Kidney (tissue), 14 donors: ENCODE measurements around the gene RGS12. TPM values are rescaled to one million over a fixed set of nuclear protein-coding genes. Genes with fewer than 3 reads are reported as not detected.

Experiments
- DNase-seq, 5 donors: peaks; one replicate each; pipeline ENCODE4 v3.0.0-alpha.2; 2013 to 2020
- FAIRE-seq: peaks from 2 replicates; lab custom pipeline; 2012; peaks lifted over from hg19 to GRCh38; lab: Jason Lieb, UNC
- H3K27ac ChIP-seq, 2 donors: one replicate each; pipeline ENCODE4 v1.7.0; 2013; ENCODE audit warnings: low read depth in 2 of 2, low read length in 2 of 2, inconsistent platforms in 1 of 2
- H3K27me3 ChIP-seq: one replicate; pipeline ENCODE4 v1.7.1; 2013; ENCODE audit warnings: low read length, inconsistent platforms; ENCODE audit not compliant: control insufficient read depth, insufficient read depth
- H3K36me3 ChIP-seq, 3 donors: one replicate each; pipeline versions ENCODE4 v1.7.0 to v1.7.1; 2013; ENCODE audit warnings: low read length in 3 of 3, control low read depth in 1 of 3, inconsistent platforms in 1 of 3; ENCODE audit not compliant: insufficient read depth in 3 of 3, control insufficient read depth in 2 of 3
- H3K4me1 ChIP-seq, 3 donors: one replicate each; pipeline versions ENCODE4 v1.7.0 to v1.7.1; 2013; ENCODE audit warnings: low read length in 3 of 3, inconsistent platforms in 1 of 3, low read depth in 1 of 3; ENCODE audit not compliant: control insufficient read depth in 2 of 3, insufficient read depth in 2 of 3
- H3K4me3 ChIP-seq, 3 donors: one replicate each; pipeline versions ENCODE4 v1.7.0 to v1.8.1; 2013; ENCODE audit warnings: low read length in 3 of 3, control low read depth in 1 of 3, inconsistent platforms in 1 of 3
- H3K9ac ChIP-seq, 3 donors: one replicate each; pipeline versions ENCODE4 v1.7.0 to v1.7.1; 2013; ENCODE audit warnings: low read length in 3 of 3, control low read depth in 1 of 3, inconsistent platforms in 1 of 3
- H3K9me3 ChIP-seq, 3 donors: one replicate each; pipeline versions ENCODE4 v1.7.0 to v1.7.1; 2013; ENCODE audit warnings: low read length in 3 of 3, control low read depth in 1 of 3, inconsistent platforms in 1 of 3; ENCODE audit not compliant: control insufficient read depth in 2 of 3, insufficient read depth in 1 of 3
- CTCF ChIP-seq: IDR thresholded peaks from 3 replicates; pipeline ENCODE4 v1.5.1; 2012; ENCODE audit warnings: mild to moderate bottlenecking, moderate library complexity, borderline replicate concordance; ENCODE audit not compliant: insufficient read depth; ENCODE audit errors: extremely low read depth
- intact Hi-C: fragments of 100-400 bp; cut with DNase I; formaldehyde crosslinking; loops from one replicate; pipeline ENCODE4 v1.11.1; 2022
- polyA plus RNA-seq: library from polyadenylated mRNA; stranded (reverse); fragments of 350-450 nt; fragmentation: Illumina TruSeq; extraction: RNeasy Lipid Tissue Mini Kit (QIAGEN cat#74804); gene quantifications from one replicate; pipeline ENCODE4 v1.2.3, GENCODE V29; 2014; ENCODE audit warnings: low read depth, low replicate concordance; ENCODE audit not compliant: insufficient read depth
- total RNA-seq: library from RNA; stranded (reverse); fragmentation: NEBNext Ultra II Directional; extraction: Animal tissue kit (Norgen Biotek cat#: 25700); gene quantifications from one replicate; pipeline ENCODE4 v1.2.1, GENCODE V29; 2021
- donor health status: control.
- donor health status: control.
- donor health status: control.
- donor health status: control.
- donor health status: control.
- donor health status: DM: yes; HTN: yes; CAD: no.
- donor health status: Normal renal cell carcinoma (clear cell type).

The RGS12 gene
- total and polyA plus RNA-seq, 2 donors from 2014 or later: 18.0 to 35.5 TPM

GRCh38 chr4:3314706-3315260 lies 22.0 kb downstream of the RGS12 start:
- intact Hi-C loops: no loop called here
- H3K4me3 ChIP-seq: no peak overlapping the region
- H3K36me3 ChIP-seq: peaks cover 0 to 8% (median 2%) of the 10 kb centered on the region in 3 donors
- no peaks in the 10 kb centered on the region for H3K9me3 ChIP-seq
- H3K27me3 ChIP-seq: no peaks in the 10 kb centered on the region
- no peak overlapping the region for H3K9ac ChIP-seq
- H3K27ac ChIP-seq: no peak overlapping the region
- peaks cover 0 to 2% (median 0%) of the 10 kb centered on the region in 3 donors for H3K4me1 ChIP-seq
- TF ChIP-seq CTCF: no peak
- peak in 2 of 5 donors; percentile 18 to 21 for DNase-seq
- FAIRE-seq: no peak

GRCh38 chr4:3315566-3315965 lies 22.7 kb downstream of the RGS12 start:
- Histone ChIP-seq H3K27ac (no peak overlapping the region), H3K4me1 (peaks cover 0 to 2% (median 0%) of the 10 kb centered on the region in 3 donors), H3K9me3 (no peaks in the 10 kb centered on the region), H3K27me3 (no peaks in the 10 kb centered on the region), H3K9ac (no peak overlapping the region), H3K4me3 (no peak overlapping the region), H3K36me3 (peaks cover 0 to 8% (median 2%) of the 10 kb centered on the region in 3 donors)
- peak in 2 of 5 donors; percentile 13 to 50 for DNase-seq
- no peak for TF ChIP-seq CTCF
- FAIRE-seq: no peak
- intact Hi-C loops: no loop called here

GRCh38 chr4:3316146-3316545 lies 23.3 kb downstream of the RGS12 start:
- FAIRE-seq (no peak), DNase-seq (peak in 2 of 5 donors; percentile 13 to 58)
- Histone ChIP-seq H3K27me3 (no peaks in the 10 kb centered on the region), H3K9me3 (no peaks in the 10 kb centered on the region), H3K4me1 (peaks cover 0 to 4% (median 0%) of the 10 kb centered on the region in 3 donors), H3K27ac (no peak overlapping the region), H3K4me3 (no peak overlapping the region), H3K36me3 (peaks cover 0 to 8% (median 2%) of the 10 kb centered on the region in 3 donors), H3K9ac (no peak overlapping the region)
- intact Hi-C loops: no loop called here
- no peak for TF ChIP-seq CTCF
